ENCODE measurements around the gene SHLD3. TPM values are rescaled to one million over a fixed set of nuclear protein-coding genes. Genes with fewer than 3 reads are reported as not detected.

SHLD3 gene
- total RNA-seq, 2 experiments from 2014 or later: 4.3 to 5.2 TPM

GRCh38 chr5:65646938-65647337 is 22.1 kb downstream of the SHLD3 start:
- POLR2A ChIA-PET: interaction anchor here (1.1 kb wide), 1 partner anchor 38 kb away, joined by 4 read pairs; no protein-coding TSS in a partner anchor
- Histone ChIP-seq H4K20me1 (ENCODE audit: insufficient read depth, low read length) (no peaks in the 10 kb centered on the region), H3K79me2 (ENCODE audit: insufficient read depth, low read depth, low read length) (no peaks in the 10 kb centered on the region), H3K4me2 (ENCODE audit: low read length) (no peak overlapping the region), H2AFZ (ENCODE audit: low read length) (no peak overlapping the region), H3K4me3 (ENCODE audit: low read depth, low read length, poor library complexity, severe bottlenecking) (no peak overlapping the region), H3K4me1 (ENCODE audit: insufficient read depth, low read length, poor library complexity, severe bottlenecking) (no peaks in the 10 kb centered on the region), H3K36me3 (ENCODE audit: insufficient read depth, low read length) (peaks cover 6% of the 10 kb centered on the region; the same call in 1 of the 2 replicates), H3K27ac (ENCODE audit: low read depth, low read length, poor library complexity, severe bottlenecking) (no peak overlapping the region), H3K9me3 (ENCODE audit: low read length) (no peaks in the 10 kb centered on the region), H3K9me2 (ENCODE audit: insufficient read depth, low read length) (no peaks in the 10 kb centered on the region)
- TF ChIP-seq EZH2phosphoT487 (IDR thresholded peaks at IDR 0.05; ENCODE audit: borderline replicate concordance, low read depth, low read length): no peak
- TF ChIP-seq CTCF (conservative IDR thresholded peaks at IDR 0.05; ENCODE audit: low read length): no peak
- BruUV-seq (replicated peaks): no TSS peak
- CTCF ChIA-PET (ENCODE audit: unreplicated experiment): no interaction called here
- intact Hi-C loops (cut with micrococcal nuclease; ENCODE audit: unreplicated experiment): no loop called here
- no peak for DNase-seq (ENCODE audit: low spot score)

- no peaks in the 10 kb centered on the region for H4K20me1 ChIP-seq (ENCODE audit: insufficient read depth, low read length)
- BruUV-seq (replicated peaks): no TSS peak
- no peak overlapping the region for H2AFZ ChIP-seq (ENCODE audit: low read length)
- no peak for DNase-seq (ENCODE audit: low spot score)
- no peaks in the 10 kb centered on the region for H3K4me1 ChIP-seq (ENCODE audit: insufficient read depth, low read length, poor library complexity, severe bottlenecking)
- intact Hi-C loops (cut with micrococcal nuclease; ENCODE audit: unreplicated experiment): no loop called here
- no peak overlapping the region for H3K4me2 ChIP-seq (ENCODE audit: low read length)
- no peaks in the 10 kb centered on the region for H3K9me3 ChIP-seq (ENCODE audit: low read length)
- TF ChIP-seq EZH2phosphoT487 (IDR thresholded peaks at IDR 0.05; ENCODE audit: borderline replicate concordance, low read depth, low read length) (no peak), CTCF (conservative IDR thresholded peaks at IDR 0.05; ENCODE audit: low read length) (no peak)
- ChIA-PET CTCF (ENCODE audit: unreplicated experiment) (no interaction called here), POLR2A (interaction anchor here (0.7 to 1.1 kb wide), 2 partner anchors 39 to 146 kb away, joined by 3 to 4 read pairs; no protein-coding TSS in a partner anchor)
- H3K9me2 ChIP-seq (ENCODE audit: insufficient read depth, low read length): no peaks in the 10 kb centered on the region
- no peaks in the 10 kb centered on the region for H3K79me2 ChIP-seq (ENCODE audit: insufficient read depth, low read depth, low read length)
- peaks cover 6% of the 10 kb centered on the region; the same call in 1 of the 2 replicates for H3K36me3 ChIP-seq (ENCODE audit: insufficient read depth, low read length)
- no peak overlapping the region for H3K4me3 ChIP-seq (ENCODE audit: low read depth, low read length, poor library complexity, severe bottlenecking)
- H3K27ac ChIP-seq (ENCODE audit: low read depth, low read length, poor library complexity, severe bottlenecking): no peak overlapping the region
Observed at GRCh38 chr5:65647941-65648340, 23.1 kb downstream of the SHLD3 start.

GRCh38 chr5:65651144-65651543 is 26.3 kb downstream of the SHLD3 start:
- ChIA-PET POLR2A (interaction anchor here (0.7 to 0.9 kb wide), 4 partner anchors 10 to 837 kb away, joined by 3 to 4 read pairs (median 3); no protein-coding TSS in a partner anchor), CTCF (ENCODE audit: unreplicated experiment) (no interaction called here)
- no peaks in the 10 kb centered on the region for H3K9me3 ChIP-seq (ENCODE audit: low read length)
- peaks cover 6% of the 10 kb centered on the region; the same call in 1 of the 2 replicates for H3K36me3 ChIP-seq (ENCODE audit: insufficient read depth, low read length)
- H2AFZ ChIP-seq (ENCODE audit: low read length): no peak overlapping the region
- no TSS peak for BruUV-seq (replicated peaks)
- no peak overlapping the region for H3K4me2 ChIP-seq (ENCODE audit: low read length)
- no peaks in the 10 kb centered on the region for H3K79me2 ChIP-seq (ENCODE audit: insufficient read depth, low read depth, low read length)
- H3K4me3 ChIP-seq (ENCODE audit: low read depth, low read length, poor library complexity, severe bottlenecking): no peak overlapping the region
- no peaks in the 10 kb centered on the region for H3K4me1 ChIP-seq (ENCODE audit: insufficient read depth, low read length, poor library complexity, severe bottlenecking)
- DNase-seq (ENCODE audit: low spot score): no peak
- no peak for TF ChIP-seq CTCF (conservative IDR thresholded peaks at IDR 0.05; ENCODE audit: low read length)
- TF ChIP-seq EZH2phosphoT487 (IDR thresholded peaks at IDR 0.05; ENCODE audit: borderline replicate concordance, low read depth, low read length): no peak
- H3K9me2 ChIP-seq (ENCODE audit: insufficient read depth, low read length): no peaks in the 10 kb centered on the region
- no peaks in the 10 kb centered on the region for H4K20me1 ChIP-seq (ENCODE audit: insufficient read depth, low read length)
- intact Hi-C loops (cut with micrococcal nuclease; ENCODE audit: unreplicated experiment): no loop called here
- no peak overlapping the region for H3K27ac ChIP-seq (ENCODE audit: low read depth, low read length, poor library complexity, severe bottlenecking)

Measured in OCI-LY7 (cell line).